Measurements from ENCODE around the gene MYT1. TPM values are rescaled to one million over a fixed set of nuclear protein-coding genes. Genes with fewer than 3 reads are reported as not detected.

The MYT1 gene
- total RNA-seq, 1 donor from 2014 or later, result 1.2 TPM

DNA sequence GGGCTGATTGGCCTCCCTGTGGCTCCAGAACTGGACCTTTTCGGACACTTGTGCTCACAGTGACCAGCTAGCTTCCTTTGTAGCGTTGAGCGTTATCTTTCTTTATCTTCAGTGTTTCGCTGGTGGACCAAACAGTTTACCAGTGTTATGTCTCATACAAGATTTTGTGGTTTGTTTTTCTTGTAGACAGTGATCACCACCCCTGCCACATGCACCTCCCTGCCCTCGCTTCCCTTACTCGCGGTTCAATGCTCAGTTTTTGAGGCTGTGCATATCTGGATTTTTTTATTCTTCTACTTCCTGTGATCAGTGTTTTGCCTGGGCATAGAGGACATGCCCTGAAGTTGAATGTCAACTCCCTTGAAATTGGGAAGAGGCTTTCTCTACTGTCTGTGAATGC is 16.4 kb downstream of the MYT1 start:
- Histone ChIP-seq H4K20me1 (ENCODE audit: low read depth) (peaks cover 6% of the 10 kb centered on the region), H3K4me3 (no peak overlapping the region), H3K9ac (no peak overlapping the region), H3K9me3 (ENCODE audit: low read depth) (no peaks in the 10 kb centered on the region), H3K27ac (no peak overlapping the region), H3K27me3 (peaks cover 14% of the 10 kb centered on the region), H3F3A (ENCODE audit: low read depth) (peaks cover 10% of the 10 kb centered on the region), H3K4me2 (no peak overlapping the region), H3K36me3 (no peaks in the 10 kb centered on the region), H2AFZ (replicated peaks) (no peak overlapping the region), H3K79me2 (ENCODE audit: low read depth) (no peaks in the 10 kb centered on the region), H3K4me1 (peaks cover 15% of the 10 kb centered on the region)
- Mint-ChIP-seq H3K27me3 (ENCODE audit: insufficient read depth, low read depth) (peaks cover 9% of the 10 kb centered on the region), H3K9me3 (peaks cover 12% of the 10 kb centered on the region), H3K4me1 (peaks cover 17% of the 10 kb centered on the region), H3K4me3 (no peak overlapping the region), H3K36me3 (peaks cover 2% of the 10 kb centered on the region), H3K27ac (no peak overlapping the region)
- DNase-seq (ENCODE audit: low spot score), result no peak
- no peak for TF ChIP-seq CTCF (IDR thresholded peaks at IDR 0.05)
- no peak for TF ChIP-seq EZH2phosphoT487 (IDR thresholded peaks at IDR 0.05)
- no peak for TF ChIP-seq EZH2 (IDR thresholded peaks at IDR 0.05)

GRCh38 chr20:64181391-64181790 is 17.1 kb downstream of the MYT1 start:
- peaks cover 18% of the 10 kb centered on the region for H3K9me3 Mint-ChIP-seq
- Histone ChIP-seq H4K20me1 (ENCODE audit: low read depth) (peaks cover 4% of the 10 kb centered on the region), H3K9me3 (ENCODE audit: low read depth) (no peaks in the 10 kb centered on the region), H3K27ac (no peak overlapping the region), H2AFZ (replicated peaks) (no peak overlapping the region), H3K4me1 (peaks cover 14% of the 10 kb centered on the region), H3K36me3 (no peaks in the 10 kb centered on the region), H3F3A (ENCODE audit: low read depth) (peaks cover 9% of the 10 kb centered on the region), H3K27me3 (peaks cover 10% of the 10 kb centered on the region), H3K4me3 (no peak overlapping the region), H3K4me2 (no peak overlapping the region), H3K9ac (no peak overlapping the region), H3K79me2 (ENCODE audit: low read depth) (no peaks in the 10 kb centered on the region)
- TF ChIP-seq CTCF (IDR thresholded peaks at IDR 0.05) (no peak), EZH2 (IDR thresholded peaks at IDR 0.05) (no peak), EZH2phosphoT487 (IDR thresholded peaks at IDR 0.05) (no peak)
- no peak for DNase-seq (ENCODE audit: low spot score)
- H3K27me3 Mint-ChIP-seq (ENCODE audit: insufficient read depth, low read depth), result peaks cover 8% of the 10 kb centered on the region
- no peak overlapping the region for H3K27ac Mint-ChIP-seq
- peaks cover 16% of the 10 kb centered on the region for H3K4me1 Mint-ChIP-seq
- H3K36me3 Mint-ChIP-seq, result peaks cover 2% of the 10 kb centered on the region
- no peak overlapping the region for H3K4me3 Mint-ChIP-seq

GRCh38 chr20:64182146-64182865 is 18.1 kb downstream of the MYT1 start:
- H3K27me3 Mint-ChIP-seq (ENCODE audit: insufficient read depth, low read depth), result peaks cover 6% of the 10 kb centered on the region
- H3K4me3 Mint-ChIP-seq, result no peak overlapping the region
- Histone ChIP-seq H4K20me1 (ENCODE audit: low read depth) (no peaks in the 10 kb centered on the region), H3F3A (ENCODE audit: low read depth) (peaks cover 10% of the 10 kb centered on the region), H3K27me3 (peaks cover under 1% of the 10 kb centered on the region), H3K9ac (no peak overlapping the region), H3K4me2 (no peak overlapping the region), H3K79me2 (ENCODE audit: low read depth) (no peaks in the 10 kb centered on the region), H3K9me3 (ENCODE audit: low read depth) (no peaks in the 10 kb centered on the region), H3K4me1 (peaks cover 5% of the 10 kb centered on the region), H2AFZ (replicated peaks) (no peak overlapping the region), H3K4me3 (no peak overlapping the region), H3K36me3 (no peaks in the 10 kb centered on the region), H3K27ac (no peak overlapping the region)
- no peak for TF ChIP-seq EZH2phosphoT487 (IDR thresholded peaks at IDR 0.05)
- TF ChIP-seq CTCF (IDR thresholded peaks at IDR 0.05), result no peak
- no peak for TF ChIP-seq EZH2 (IDR thresholded peaks at IDR 0.05)
- peaks cover 2% of the 10 kb centered on the region for H3K36me3 Mint-ChIP-seq
- no peak overlapping the region for H3K27ac Mint-ChIP-seq
- H3K9me3 Mint-ChIP-seq, result peaks cover 19% of the 10 kb centered on the region
- peaks cover 7% of the 10 kb centered on the region for H3K4me1 Mint-ChIP-seq
- DNase-seq (ENCODE audit: low spot score), result no peak

Data from neural progenitor cell (in vitro differentiated cells).